HPDE6-E6E7 (cell line): ENCODE results near the gene PPP1CB.

Experiments
- DNase-seq: peaks from one replicate; pipeline ENCODE4 v3.0.0; 2011; ENCODE audit warnings: missing footprints; ENCODE audit errors: extremely low spot score

The PPP1CB gene

DNA sequence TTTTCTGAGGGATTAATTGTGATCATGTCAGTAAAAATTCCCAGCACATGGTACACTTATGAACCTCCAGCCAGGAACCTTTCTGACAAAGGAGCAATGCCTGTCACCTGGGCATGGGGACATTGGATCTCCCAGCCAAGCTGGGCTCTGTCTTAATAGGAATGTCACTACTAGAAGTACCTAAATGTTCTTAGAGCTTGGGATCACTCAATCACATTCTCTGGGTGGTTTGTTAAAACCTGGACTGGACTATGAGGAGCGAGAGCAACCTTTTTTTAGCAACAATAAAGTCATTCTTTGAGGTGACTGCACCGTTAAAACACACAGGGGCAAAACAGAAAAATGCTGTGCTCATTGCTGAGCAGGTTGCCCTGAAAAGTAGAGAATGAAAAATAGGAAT, 6.4 kb upstream of the PPP1CB start:
- DNase-seq, result no peak

DNA sequence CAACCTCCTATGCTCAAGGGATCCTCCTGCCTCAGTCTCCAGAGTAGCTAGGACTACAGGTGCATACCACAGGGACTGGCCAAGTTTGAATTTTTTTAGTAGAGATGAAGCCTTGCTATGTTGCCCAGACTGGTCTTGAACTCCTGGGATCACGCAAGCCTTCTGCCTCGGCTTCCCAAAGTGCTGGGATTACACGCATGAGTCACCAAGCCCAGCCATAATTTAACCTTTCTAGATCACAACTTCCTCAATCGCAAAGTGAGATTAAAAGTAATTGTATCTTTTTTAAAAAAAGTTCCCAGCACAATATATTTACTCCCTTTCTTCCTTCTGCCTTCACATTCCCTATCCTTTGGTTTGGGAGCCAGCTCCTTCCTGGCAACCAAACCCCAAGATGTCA, 5.8 kb upstream of the PPP1CB start:
- DNase-seq, result no peak

- no peak for DNase-seq
Observed at GRCh38 chr2:28746429-28747111, 5.1 kb upstream of the PPP1CB start.

DNA sequence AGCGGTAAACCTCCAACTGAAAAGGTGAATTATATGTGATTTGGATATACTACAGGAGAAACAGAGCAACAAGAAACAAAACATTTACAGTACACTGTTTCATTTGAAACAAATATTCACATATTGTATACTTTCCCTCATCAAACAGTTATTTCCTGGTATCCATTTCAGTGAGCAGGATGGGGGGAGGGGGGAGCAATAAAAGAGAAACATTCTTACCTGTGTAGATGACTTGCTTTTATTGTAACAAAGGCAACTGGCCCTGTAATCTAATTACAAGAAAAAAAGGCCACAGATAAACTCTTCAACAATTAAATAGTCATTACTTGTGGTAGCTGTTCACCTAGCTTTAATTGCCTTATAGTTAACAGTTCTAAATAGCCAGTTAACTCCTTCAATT, 3.9 kb upstream of the PPP1CB start:
- DNase-seq, result no peak

DNA sequence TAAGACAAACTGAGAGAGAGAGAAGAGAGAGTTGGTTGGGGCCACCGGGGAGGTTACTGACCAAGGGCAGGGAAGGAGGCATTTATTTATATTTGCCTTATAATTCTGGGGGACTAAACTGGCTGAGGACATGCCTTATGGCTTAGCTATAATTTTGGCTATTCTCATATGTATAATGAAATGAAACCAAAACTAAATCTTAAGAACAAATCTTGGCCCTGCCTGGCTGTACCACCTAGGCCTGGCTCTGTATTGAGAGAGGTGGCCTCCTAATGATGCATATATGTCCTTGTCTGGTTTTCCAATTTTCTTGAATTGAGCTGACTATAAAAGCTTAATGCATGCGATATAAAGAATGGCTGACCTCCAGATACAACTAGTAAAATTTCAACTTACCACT, 3.5 kb upstream of the PPP1CB start:
- DNase-seq, result no peak

GRCh38 chr2:28748941-28749340, 2.7 kb upstream of the PPP1CB start:
- no peak for DNase-seq

DNA sequence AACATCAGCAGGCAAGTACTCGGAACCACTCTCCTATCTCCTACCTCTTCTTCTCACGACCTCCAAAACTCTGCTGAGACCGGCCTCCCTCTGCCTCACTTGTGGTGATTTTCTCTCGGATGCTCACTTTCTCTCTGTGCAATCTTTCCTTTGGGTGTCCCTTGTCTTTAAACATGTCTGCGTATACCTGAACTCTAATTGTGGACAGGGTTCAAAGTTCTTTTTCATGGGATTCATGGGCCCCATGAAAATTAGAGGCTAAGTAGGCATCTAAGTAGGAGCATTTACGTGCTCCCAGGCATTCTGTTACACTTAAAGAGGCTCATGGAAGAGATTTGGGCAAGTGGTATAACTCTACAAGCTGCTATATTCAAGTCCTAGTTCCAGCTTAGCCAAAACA, 2.1 kb upstream of the PPP1CB start:
- DNase-seq, result no peak

- no peak for DNase-seq
Observed at GRCh38 chr2:28750316-28751251, 1.0 kb upstream of the PPP1CB start.

DNA sequence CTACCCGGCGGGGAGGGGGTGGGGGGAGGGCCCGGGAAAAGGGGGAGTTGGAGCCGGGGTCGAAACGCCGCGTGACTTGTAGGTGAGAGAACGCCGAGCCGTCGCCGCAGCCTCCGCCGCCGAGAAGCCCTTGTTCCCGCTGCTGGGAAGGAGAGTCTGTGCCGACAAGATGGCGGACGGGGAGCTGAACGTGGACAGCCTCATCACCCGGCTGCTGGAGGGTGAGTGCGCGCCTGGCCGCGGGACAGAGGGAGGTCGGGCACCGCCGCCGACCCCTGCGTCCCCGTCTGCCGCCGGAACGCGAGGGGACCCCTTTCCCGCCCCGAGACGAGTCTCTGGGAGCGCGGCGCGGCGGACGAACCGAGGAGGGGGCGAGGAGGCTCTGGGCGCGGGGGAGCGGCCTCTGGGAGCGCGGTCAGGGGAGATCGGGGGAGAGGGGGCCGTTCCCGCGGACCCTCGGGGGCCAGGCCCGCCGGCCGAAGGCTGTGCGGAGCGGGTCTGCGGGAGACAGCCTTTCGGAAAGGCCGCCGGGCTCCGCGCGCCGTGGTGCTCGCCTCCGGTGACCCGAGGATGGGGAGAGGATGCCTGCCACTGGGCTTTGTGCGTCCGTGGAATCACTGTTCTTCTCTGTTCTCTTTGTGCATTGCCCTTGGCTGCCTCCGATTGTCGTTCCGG, 463 bp downstream of the PPP1CB start:
- DNase-seq, result peak; percentile 41

DNA sequence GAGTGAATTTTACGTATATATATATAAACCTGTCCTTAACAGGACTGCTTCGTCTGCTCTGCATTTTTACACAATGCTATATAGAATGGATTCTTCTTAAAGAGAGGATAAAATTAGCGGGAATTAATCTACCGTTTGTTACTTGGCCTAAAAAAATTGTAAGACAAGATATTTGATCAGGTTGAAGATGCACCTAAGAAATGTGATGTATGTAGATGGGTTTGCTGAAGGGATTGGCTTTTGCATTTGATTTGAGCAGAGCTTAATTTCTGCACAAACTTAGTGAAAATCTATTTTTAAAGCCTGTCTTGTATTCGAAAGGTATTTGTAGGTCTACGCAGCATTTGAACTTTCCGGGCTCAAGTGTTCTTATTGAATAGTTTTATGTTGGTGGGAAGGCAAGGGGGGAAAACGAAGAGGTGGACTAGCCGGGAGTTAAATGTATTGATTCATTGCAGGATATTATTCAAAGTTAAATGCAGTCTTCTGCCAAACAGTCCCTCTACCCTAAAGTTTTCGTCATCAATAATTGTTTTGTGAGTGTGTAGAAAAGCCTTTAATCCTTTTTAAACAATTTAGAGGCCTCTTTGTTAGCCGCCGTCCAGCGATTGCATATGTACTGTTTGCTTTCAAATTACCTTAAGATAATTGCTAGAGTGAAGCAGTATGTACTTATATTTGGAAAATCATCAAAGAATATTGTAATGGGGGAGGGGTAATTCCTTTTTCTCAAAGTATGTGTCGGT, 1.2 kb downstream of the PPP1CB start:
- DNase-seq, result no peak

GRCh38 chr2:28754321-28754720, 2.7 kb downstream of the PPP1CB start:
- DNase-seq, result no peak

GRCh38 chr2:28755421-28755820, 3.8 kb downstream of the PPP1CB start:
- DNase-seq, result no peak

DNA sequence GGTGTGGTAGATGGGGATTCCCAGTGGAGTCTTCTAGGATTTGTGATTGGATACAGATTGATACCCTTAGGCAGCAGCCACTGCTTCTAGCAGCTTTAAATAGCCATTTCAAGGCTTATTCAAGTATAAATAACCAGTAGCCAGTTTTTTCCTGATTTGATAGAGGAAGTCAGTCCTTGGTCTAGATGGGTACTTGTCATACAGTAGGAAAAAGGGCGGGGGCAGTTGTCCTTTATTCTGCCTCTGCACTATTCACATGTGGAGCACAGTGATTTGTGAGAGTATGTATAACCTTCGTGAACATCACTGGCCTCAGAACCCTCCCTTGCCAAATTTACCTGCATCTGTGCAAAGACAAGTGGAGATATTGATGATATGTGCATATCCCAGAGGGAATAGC, 6.8 kb downstream of the PPP1CB start:
- DNase-seq, result no peak

GRCh38 chr2:28761420-28761819, 9.8 kb downstream of the PPP1CB start:
- DNase-seq, result no peak

GRCh38 chr2:28764909-28765711, 13.5 kb downstream of the PPP1CB start:
- DNase-seq, result no peak

- DNase-seq, result no peak
Observed at GRCh38 chr2:28766070-28766469, 14.4 kb downstream of the PPP1CB start.

GRCh38 chr2:28767337-28767736, 15.7 kb downstream of the PPP1CB start:
- DNase-seq, result no peak

DNA sequence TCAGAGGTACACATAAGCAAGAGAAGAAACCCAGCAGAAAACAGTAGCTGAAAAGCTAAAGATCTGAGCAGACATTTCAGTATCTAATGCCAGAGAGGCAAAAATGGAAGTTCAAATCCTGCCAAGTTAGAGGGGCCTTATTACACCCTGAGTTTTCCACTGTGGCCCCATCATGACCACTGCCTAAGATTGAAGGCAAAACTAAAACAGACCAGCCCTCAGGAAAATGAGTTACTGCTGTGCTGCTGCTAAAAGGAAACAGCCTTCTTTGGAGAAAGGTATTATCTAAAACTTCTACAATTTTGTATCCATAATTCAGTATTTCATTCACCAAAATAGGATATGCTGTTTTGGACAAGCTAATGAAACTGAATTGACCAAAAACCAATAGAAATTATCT, 16.8 kb downstream of the PPP1CB start:
- DNase-seq, result no peak

DNA sequence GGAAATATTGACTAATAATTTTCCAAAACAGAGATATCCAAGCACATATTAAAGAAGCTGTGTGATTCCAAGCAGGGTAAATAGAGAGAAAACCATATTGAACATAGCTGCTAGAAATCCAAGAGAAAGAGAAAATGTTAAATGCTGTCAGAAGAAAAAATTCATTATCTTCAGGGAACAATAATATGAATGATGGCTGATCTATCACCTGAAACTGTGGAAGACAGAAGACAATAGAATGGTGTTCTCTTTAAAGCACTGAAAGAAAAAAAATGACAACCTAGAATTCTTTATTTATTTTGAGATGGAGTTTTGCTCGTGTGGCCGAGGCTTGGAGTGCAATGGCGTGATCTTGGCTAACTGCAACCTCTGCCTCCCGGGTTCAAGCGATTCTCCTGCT, 17.3 kb downstream of the PPP1CB start:
- DNase-seq, result no peak

DNA sequence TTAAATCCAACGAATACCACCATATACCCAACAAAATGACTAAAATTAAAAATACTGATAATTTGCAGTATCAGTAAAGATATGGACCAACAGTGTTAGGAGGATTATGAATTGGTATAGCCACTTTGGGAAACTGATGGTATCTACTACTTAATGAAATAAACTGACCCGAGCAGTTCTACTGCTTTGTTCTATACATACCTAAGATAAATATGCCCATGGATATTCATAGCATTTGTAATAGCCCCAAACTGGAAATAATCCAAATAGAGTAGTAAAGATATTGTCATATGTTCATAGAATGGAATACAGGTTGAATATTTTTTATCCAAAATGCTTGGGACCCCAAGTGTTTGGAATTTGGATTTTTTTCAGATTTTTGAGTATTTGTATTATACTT, 20.7 kb downstream of the PPP1CB start:
- DNase-seq, result no peak

DNA sequence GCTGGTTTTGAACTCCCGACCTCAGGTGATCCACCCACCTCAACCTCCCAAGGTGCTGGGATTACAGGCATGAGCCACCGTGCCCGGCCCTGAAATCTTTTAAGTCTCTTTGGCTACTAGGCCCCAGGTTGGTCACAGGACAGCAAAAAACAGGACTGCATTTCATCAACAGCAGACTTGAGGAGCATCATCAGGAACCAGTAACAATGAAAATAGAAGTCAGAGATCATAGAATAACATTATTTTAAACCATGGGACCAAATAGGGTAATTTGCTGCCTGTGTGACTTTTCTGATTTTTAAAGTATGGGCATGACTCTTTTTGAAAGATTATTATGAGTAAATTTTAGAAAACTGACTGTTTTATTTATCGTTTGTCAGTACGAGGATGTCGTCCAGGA, 24.8 kb downstream of the PPP1CB start:
- DNase-seq, result no peak
